Stimulated activated CD8-positive, alpha-beta memory T cell treated with anti-CD3 and anti-CD28 coated beads, Interleukin-7, amount 100 ng/mL, for 1 hour (primary cell): ENCODE data around the gene PLD5.
"Not testable (repeated sequence)": the region's sequence is repeated elsewhere in the genome, so short reads cannot be mapped to it uniquely, and the experiment has no call there.

Source experiments
- DNase-seq, 2 donors: peaks; one replicate each; pipeline ENCODE4 v3.0.0-alpha.2; 2020; ENCODE audit warnings: low read depth in 2 of 2

The PLD5 gene

GRCh38 chr1:242282758-242283485, 241.6 kb downstream of the PLD5 start:
- not testable (repeated sequence) for DNase-seq

- not testable (repeated sequence) for DNase-seq
Observed at GRCh38 chr1:242278406-242278805, 246.1 kb downstream of the PLD5 start.

GRCh38 chr1:242276769-242277168, 247.7 kb downstream of the PLD5 start:
- not testable (repeated sequence) for DNase-seq

- not testable (repeated sequence) for DNase-seq
Observed at GRCh38 chr1:242267004-242267403, 257.5 kb downstream of the PLD5 start.

GRCh38 chr1:242264419-242264818, 260.1 kb downstream of the PLD5 start:
- DNase-seq: not testable (repeated sequence)

- no peak for DNase-seq
Observed at GRCh38 chr1:242245255-242245654, 279.2 kb downstream of the PLD5 start.

DNA sequence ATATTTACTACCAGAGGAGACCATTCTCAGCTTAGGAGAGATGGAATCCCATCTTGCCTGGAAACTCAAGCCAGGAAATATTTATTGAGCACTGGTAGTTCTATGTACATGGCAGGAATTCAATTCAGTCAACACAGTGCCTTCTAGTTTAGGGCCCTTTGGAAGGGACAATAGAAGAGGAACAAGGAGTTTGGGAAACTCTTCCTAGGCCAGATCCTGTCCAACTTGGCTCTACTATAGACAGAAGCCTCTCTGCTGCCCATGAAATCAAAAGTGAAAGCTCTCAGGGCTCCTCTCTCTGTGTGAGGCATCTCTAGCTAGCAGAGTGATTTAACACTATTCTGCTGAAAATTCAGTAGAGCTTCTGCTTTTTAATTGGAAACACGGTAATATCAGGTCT, 281.0 kb downstream of the PLD5 start:
- no peak for DNase-seq

- no peak for DNase-seq
Observed at GRCh38 chr1:242242983-242243382, 281.5 kb downstream of the PLD5 start.

DNA sequence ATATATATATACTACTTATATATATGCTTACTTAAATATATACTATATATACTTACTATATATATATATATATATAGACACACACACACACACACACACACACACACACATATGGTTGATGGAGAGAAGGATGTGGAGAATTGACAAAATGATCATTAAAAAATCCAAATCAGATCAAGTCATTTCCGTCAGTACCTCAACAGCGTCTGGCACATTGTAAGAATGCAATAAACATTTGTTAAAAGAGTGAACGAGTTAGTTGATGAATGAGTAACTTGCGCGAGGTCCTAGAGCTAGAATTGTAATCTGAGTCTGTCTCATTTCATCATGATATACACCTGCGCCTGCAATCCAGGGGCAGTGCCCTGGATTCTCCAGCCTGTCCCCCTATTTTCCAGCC, 282.6 kb downstream of the PLD5 start:
- DNase-seq: no peak

DNA sequence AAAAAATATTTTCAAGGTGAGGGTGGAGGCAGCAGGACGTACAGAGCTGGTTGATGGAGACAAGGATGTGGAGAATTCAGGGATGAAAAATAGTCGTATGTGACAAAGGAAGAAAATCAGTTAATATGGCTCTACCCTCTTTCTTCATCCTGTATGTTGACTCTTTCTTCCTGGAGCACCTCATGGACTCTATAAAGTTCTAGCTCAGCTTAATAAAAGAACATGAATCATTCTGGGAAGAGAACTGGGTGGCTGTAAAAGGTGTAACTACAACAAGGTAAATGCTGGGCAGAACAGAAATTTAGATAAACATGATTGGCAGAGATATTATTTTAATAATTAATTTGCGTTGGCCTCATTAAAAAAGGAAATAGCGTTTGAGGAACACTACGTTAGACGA, 283.8 kb downstream of the PLD5 start:
- DNase-seq: no peak

DNA sequence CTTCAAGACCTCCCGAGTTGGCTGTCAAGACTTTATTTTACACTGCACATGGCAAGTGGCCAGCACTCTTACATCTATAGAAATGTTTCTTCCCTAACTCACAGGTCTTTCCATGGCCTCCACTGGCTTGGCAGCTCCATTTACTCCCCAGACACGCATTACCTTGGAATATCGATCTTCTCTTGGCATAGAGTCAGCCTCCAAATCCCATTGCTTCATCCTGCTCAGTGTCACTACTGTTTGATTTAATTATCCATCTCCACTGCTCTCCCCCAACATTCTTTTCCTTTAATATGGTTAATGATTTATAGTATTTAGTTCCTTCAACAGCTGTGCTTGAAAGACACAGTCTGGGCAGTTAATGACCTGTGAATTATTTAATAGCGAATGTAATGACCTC, 284.4 kb downstream of the PLD5 start:
- no peak for DNase-seq

- DNase-seq: no peak
Observed at GRCh38 chr1:242239398-242239797, 285.1 kb downstream of the PLD5 start.

- no peak for DNase-seq
Observed at GRCh38 chr1:242237051-242237450, 287.4 kb downstream of the PLD5 start.

DNA sequence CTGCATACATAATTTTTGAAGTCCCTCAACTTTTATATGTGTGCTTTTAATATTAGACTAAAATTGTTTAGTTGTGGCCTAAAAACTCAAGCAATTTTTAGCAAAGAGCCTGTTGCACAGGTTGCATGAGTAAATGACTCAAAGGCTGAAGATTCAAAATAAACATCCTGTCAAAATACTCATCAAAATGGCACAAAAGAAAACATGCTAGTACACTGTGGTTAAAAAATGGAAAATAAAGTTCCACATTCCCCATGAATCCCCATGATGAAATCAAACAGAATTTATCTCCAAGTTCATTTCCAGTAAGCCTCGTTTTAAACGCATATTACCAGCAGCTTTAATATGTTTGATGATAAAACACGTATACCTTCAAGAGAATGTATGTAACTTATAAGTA, 295.5 kb downstream of the PLD5 start:
- DNase-seq: no peak

GRCh38 chr1:242225767-242226573, 298.5 kb downstream of the PLD5 start:
- DNase-seq: no peak

GRCh38 chr1:242224878-242225766, 299.4 kb downstream of the PLD5 start:
- DNase-seq: not testable (repeated sequence)

- DNase-seq: no peak
Observed at GRCh38 chr1:242224461-242224860, 300.0 kb downstream of the PLD5 start.

DNA sequence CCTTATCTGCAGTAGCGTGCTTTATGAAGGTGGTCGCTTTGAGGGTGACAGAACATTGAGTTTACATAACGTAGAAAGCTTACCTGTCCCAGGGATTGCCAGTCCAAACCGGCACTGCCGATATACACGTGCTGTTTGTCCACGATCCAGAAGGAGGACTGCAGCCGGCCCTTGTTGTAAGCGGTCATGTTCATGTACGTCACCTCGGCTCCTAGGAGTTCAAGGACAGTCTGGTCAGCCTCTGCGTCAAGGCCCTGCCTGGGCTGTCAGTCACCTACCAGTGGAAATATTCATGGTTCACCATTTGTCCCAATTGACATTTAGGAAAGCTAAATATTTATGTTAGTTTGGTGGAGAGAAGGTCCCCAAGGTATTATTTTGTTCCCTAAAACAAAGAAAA, 304.6 kb downstream of the PLD5 start:
- no peak for DNase-seq

- DNase-seq: no peak
Observed at GRCh38 chr1:242219298-242219901, 305.1 kb downstream of the PLD5 start.

GRCh38 chr1:242216368-242216767, 308.1 kb downstream of the PLD5 start:
- no peak for DNase-seq

- not testable (repeated sequence) for DNase-seq
Observed at GRCh38 chr1:242214455-242214854, 310.0 kb downstream of the PLD5 start.

- not testable (repeated sequence) for DNase-seq
Observed at GRCh38 chr1:242212961-242213360, 311.5 kb downstream of the PLD5 start.
